Thoracic aorta (tissue), 2 donors: ENCODE data around the gene ORM1. TPM values are rescaled to one million over a fixed set of nuclear protein-coding genes. Genes with fewer than 3 reads are reported as not detected.

Source experiments
- ATAC-seq: fragments of 150-250 bp; one replicate; pipeline ENCODE4 v1.8.0; 2017; ENCODE audit warnings: low read depth; ENCODE audit not compliant: insufficient number of reproducible peaks, low FRiP score
- DNase-seq: peaks from one replicate; pipeline ENCODE4 v3.0.0-alpha.2; 2020; ENCODE audit warnings: low spot score
- H3K27ac ChIP-seq, 2 donors: fragments of 200-600 bp; sonication (generic); 1 replicate in 1 of 2; 2 replicates in 1 of 2; pipeline ENCODE4 v1.5.1; 2016; ENCODE audit warnings: mild to moderate bottlenecking in 2 of 2, moderate library complexity in 2 of 2
- H3K27me3 ChIP-seq: fragments of 200-600 bp; sonication (generic); replicated peaks from 2 replicates; pipeline ENCODE4 v1.6.0; 2016; ENCODE audit warnings: mild to moderate bottlenecking; ENCODE audit not compliant: insufficient read depth
- H3K36me3 ChIP-seq: fragments of 200-600 bp; sonication (generic); one replicate; pipeline ENCODE4 v1.5.1; 2016
- H3K4me1 ChIP-seq, 2 donors: fragments of 200-600 bp; sonication (generic); 1 replicate in 1 of 2; 2 replicates in 1 of 2; pipeline versions ENCODE4 v1.5.1 to v1.6.0; 2016; ENCODE audit warnings: low read depth in 2 of 2, mild to moderate bottlenecking in 1 of 2; ENCODE audit not compliant: control insufficient read depth in 1 of 2
- H3K4me3 ChIP-seq: fragments of 200-600 bp; sonication (generic); 2 replicates; pipeline ENCODE4 v1.5.1; 2016; ENCODE audit warnings: mild to moderate bottlenecking
- H3K9me3 ChIP-seq: fragments of 200-600 bp; sonication (generic); 2 replicates; pipeline ENCODE4 v1.5.1; 2016
- total RNA-seq, 2 donors: library from RNA; depleted of rRNA; stranded (reverse); fragments of >200 nt; gene quantifications; one replicate each; pipeline versions ENCODE4 v1.1.0 to v1.2.3, GENCODE V29; 2016
- TF ChIP-seq, protein P1 (sequence below): fragments of 200-600 bp; sonication (generic); IDR thresholded peaks from one replicate; pipeline ENCODE4 v1.5.1; 2019; ENCODE audit warnings: antibody characterized with exemption

ORM1 gene
- total RNA-seq, 2 donors from 2014 or later = not detected

DNA sequence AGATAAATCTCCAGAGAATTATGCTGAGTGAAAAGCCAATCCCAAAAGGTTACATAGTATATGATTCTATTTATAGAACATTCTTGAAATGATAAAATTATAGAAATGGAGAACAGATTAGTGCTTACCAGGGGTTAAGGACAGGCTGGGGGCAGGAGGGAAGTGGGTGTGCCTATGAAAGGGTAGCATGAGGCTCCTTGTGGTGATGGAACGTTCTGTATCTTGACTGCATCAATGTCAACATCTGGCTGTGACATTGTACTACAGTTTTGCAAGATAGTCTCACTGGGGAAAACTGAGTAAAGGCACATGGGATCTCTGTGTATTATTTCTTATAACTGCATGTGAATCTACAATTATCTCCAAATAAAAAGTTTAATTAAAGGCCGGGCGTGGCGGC lies 29.0 kb downstream of the ORM1 start:
- no peak overlapping the region for H3K27ac ChIP-seq
- no peak for ATAC-seq
- no peak for DNase-seq
- H3K27me3 ChIP-seq = no peaks in the 10 kb centered on the region
- H3K4me1 ChIP-seq = peaks cover 10 to 30% of the 10 kb centered on the region in 2 donors
- peaks cover 42% of the 10 kb centered on the region for H3K36me3 ChIP-seq
- no peak overlapping the region for H3K4me3 ChIP-seq
- H3K9me3 ChIP-seq = no peaks in the 10 kb centered on the region
- TF ChIP-seq, protein P1, sequence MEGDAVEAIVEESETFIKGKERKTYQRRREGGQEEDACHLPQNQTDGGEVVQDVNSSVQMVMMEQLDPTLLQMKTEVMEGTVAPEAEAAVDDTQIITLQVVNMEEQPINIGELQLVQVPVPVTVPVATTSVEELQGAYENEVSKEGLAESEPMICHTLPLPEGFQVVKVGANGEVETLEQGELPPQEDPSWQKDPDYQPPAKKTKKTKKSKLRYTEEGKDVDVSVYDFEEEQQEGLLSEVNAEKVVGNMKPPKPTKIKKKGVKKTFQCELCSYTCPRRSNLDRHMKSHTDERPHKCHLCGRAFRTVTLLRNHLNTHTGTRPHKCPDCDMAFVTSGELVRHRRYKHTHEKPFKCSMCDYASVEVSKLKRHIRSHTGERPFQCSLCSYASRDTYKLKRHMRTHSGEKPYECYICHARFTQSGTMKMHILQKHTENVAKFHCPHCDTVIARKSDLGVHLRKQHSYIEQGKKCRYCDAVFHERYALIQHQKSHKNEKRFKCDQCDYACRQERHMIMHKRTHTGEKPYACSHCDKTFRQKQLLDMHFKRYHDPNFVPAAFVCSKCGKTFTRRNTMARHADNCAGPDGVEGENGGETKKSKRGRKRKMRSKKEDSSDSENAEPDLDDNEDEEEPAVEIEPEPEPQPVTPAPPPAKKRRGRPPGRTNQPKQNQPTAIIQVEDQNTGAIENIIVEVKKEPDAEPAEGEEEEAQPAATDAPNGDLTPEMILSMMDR = no peak

DNA sequence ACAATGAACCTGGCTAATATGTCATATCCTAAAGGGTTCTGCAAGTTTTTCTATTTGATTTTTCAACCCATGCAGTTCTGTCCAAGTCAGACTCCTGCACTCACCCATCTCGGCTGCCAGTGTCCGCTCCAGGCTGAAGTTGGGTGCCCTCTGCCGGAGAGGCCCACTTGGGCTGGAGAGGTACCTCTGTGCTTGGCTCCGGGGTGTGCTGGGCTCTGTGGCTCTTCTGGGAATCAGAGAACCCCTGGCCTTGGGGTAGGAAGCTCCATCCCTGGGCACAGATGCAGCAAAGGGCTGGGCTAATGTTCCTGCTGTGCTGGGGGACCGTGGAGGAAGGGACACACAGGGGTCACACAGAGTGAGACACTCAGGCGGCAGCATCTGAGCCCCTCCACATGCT lies 32.9 kb downstream of the ORM1 start:
- Histone ChIP-seq H3K27ac (no peak overlapping the region), H3K4me3 (no peak overlapping the region), H3K27me3 (no peaks in the 10 kb centered on the region), H3K9me3 (no peaks in the 10 kb centered on the region), H3K36me3 (peaks cover 66% of the 10 kb centered on the region), H3K4me1 (peaks cover 0 to 5% of the 10 kb centered on the region in 2 donors)
- TF ChIP-seq, protein P1 = no peak
- ATAC-seq = no peak
- DNase-seq = no peak

DNA sequence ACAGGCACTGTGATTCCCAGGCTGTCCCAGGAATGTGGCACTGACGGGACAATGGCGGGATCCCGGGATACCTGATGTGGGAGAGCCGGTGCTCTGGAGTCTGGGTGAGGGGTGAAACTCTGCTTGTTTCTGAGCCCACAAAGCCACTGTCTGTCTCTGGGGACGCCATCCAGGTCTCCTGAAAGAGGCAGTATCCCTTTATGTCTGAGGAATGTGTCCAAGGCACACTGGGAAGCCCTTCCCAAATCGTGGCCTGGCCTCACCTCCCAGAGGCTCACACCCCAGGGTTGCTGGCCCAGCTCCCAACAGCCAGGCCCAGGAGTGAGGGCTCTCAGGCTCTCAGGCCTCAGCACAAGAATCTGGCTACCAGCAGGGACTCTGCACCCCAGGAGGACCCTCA lies 33.9 kb downstream of the ORM1 start:
- H3K4me1 ChIP-seq = no peaks in the 10 kb centered on the region
- H3K36me3 ChIP-seq = peaks cover 76% of the 10 kb centered on the region
- H3K4me3 ChIP-seq = no peak overlapping the region
- no peaks in the 10 kb centered on the region for H3K9me3 ChIP-seq
- TF ChIP-seq, protein P1 = no peak
- DNase-seq (no peak), ATAC-seq (no peak)
- H3K27me3 ChIP-seq = no peaks in the 10 kb centered on the region
- H3K27ac ChIP-seq = no peak overlapping the region

DNA sequence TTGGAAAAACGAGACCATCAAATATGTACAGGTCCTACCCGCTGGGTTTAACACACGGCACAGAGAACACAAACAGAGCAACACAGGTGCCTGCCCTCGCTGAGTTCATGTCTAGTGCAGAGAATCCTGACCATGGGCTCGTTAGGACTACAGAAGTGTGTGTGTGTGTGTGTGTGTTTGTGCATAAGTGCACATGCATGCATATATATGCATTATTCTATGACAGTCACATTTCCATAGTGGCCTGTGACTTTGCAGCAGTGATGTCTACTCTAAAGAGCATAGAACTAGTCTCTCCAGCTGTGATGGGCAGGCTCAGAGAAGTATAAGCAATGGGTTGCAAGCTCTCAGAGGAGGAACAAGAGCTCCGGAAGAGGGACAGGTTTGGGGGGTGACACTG lies 34.5 kb downstream of the ORM1 start:
- H3K27me3 ChIP-seq = no peaks in the 10 kb centered on the region
- no peaks in the 10 kb centered on the region for H3K4me1 ChIP-seq
- H3K4me3 ChIP-seq = no peak overlapping the region
- no peak overlapping the region for H3K27ac ChIP-seq
- peaks cover 80% of the 10 kb centered on the region for H3K36me3 ChIP-seq
- ATAC-seq (no peak), DNase-seq (no peak)
- TF ChIP-seq, protein P1 = no peak
- H3K9me3 ChIP-seq = no peaks in the 10 kb centered on the region

DNA sequence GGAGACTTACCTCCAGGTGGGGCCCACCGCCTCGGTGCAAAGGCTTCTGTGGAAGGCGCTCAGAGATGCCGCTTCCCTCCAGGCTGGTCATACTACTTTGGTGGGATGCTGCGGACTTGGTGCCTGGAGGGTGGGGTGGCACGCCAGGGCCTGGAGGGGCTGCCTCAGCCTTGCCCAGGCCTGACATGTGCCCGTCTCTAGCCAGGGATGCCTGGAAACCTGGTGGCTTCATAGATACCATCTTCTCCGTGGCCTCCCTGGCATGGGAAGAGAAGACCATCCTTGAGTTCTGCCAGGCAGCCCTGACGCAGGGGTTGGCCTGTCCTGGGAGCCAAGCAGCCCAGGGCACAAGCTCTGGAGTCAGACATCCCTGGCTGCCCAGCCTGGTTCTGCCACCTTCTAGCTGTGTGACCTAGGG lies 35.0 kb downstream of the ORM1 start:
- Histone ChIP-seq H3K27me3 (no peaks in the 10 kb centered on the region), H3K36me3 (peaks cover 79% of the 10 kb centered on the region), H3K4me3 (no peak overlapping the region), H3K9me3 (no peaks in the 10 kb centered on the region), H3K4me1 (no peaks in the 10 kb centered on the region), H3K27ac (no peak overlapping the region)
- TF ChIP-seq, protein P1 = no peak
- ATAC-seq = no peak
- no peak for DNase-seq
